ENCODE measurements around the gene SENP3. TPM values are rescaled to one million over a fixed set of nuclear protein-coding genes. Genes with fewer than 3 reads are reported as not detected.

SENP3 gene
- total RNA-seq, 1 experiment from 2014 or later, result 113 TPM

- CTCF ChIA-PET, result interaction anchor here (0.6 to 1.2 kb wide), 2 partner anchors 9 to 12 kb away, joined by 3 to 9 read pairs; no protein-coding TSS in a partner anchor
- TF ChIP-seq EZH2 (IDR thresholded peaks at IDR 0.05; ENCODE audit: borderline replicate concordance, low read depth, low read length, poor library complexity, severe bottlenecking), result no peak
- TF ChIP-seq, protein P1, sequence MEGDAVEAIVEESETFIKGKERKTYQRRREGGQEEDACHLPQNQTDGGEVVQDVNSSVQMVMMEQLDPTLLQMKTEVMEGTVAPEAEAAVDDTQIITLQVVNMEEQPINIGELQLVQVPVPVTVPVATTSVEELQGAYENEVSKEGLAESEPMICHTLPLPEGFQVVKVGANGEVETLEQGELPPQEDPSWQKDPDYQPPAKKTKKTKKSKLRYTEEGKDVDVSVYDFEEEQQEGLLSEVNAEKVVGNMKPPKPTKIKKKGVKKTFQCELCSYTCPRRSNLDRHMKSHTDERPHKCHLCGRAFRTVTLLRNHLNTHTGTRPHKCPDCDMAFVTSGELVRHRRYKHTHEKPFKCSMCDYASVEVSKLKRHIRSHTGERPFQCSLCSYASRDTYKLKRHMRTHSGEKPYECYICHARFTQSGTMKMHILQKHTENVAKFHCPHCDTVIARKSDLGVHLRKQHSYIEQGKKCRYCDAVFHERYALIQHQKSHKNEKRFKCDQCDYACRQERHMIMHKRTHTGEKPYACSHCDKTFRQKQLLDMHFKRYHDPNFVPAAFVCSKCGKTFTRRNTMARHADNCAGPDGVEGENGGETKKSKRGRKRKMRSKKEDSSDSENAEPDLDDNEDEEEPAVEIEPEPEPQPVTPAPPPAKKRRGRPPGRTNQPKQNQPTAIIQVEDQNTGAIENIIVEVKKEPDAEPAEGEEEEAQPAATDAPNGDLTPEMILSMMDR (conservative IDR thresholded peaks at IDR 0.05; ENCODE audit: low read depth, low read length), result no peak
- no peaks in the 10 kb centered on the region for H3K27me3 ChIP-seq (replicated peaks; ENCODE audit: insufficient read depth, low read depth, low read length, poor library complexity)
- intact Hi-C loops (cut with micrococcal nuclease; ENCODE audit: unreplicated experiment), result no loop called here
- no TSS peak for BruUV-seq (replicated peaks)
- no peak for DNase-seq (ENCODE audit: low spot score)
- H3K4me3 ChIP-seq (ENCODE audit: low read depth, low read length, poor library complexity, severe bottlenecking), result peak within 1 kb of the TSS; percentile 53
- peak within 1 kb of the TSS; percentile 30 for H3K27ac ChIP-seq (ENCODE audit: low read depth, low read length, poor library complexity, severe bottlenecking)
- H3K36me3 ChIP-seq (ENCODE audit: insufficient read depth, low read length, poor library complexity, severe bottlenecking), result no peaks in the 10 kb centered on the region
- H3K9me3 ChIP-seq (ENCODE audit: low read depth, low read length, poor library complexity, severe bottlenecking), result no peaks in the 10 kb centered on the region
- POLR2A ChIA-PET (ENCODE audit: low non-redundant PET), result interaction anchor here (0.5 kb wide), 1 partner anchor 28 kb away, joined by 3 read pairs; no protein-coding TSS in a partner anchor
- H3K4me1 ChIP-seq (ENCODE audit: insufficient read depth, low read length, poor library complexity, severe bottlenecking), result no peaks in the 10 kb centered on the region
Observed at GRCh38 chr17:7548585-7549400, 12.9 kb upstream of the SENP3 start, which contains the start of gene TNFSF12. Gene TNFSF12 (plus strand): TSS chr17:7549058. CDS start chr17:7549154, 96 bp downstream.

GRCh38 chr17:7549401-7550055, 12.2 kb upstream of the SENP3 start:
- intact Hi-C loops (cut with micrococcal nuclease; ENCODE audit: unreplicated experiment), result no loop called here
- Histone ChIP-seq H3K27me3 (replicated peaks; ENCODE audit: insufficient read depth, low read depth, low read length, poor library complexity) (no peaks in the 10 kb centered on the region), H3K36me3 (ENCODE audit: insufficient read depth, low read length, poor library complexity, severe bottlenecking) (no peaks in the 10 kb centered on the region), H3K9me3 (ENCODE audit: low read depth, low read length, poor library complexity, severe bottlenecking) (no peaks in the 10 kb centered on the region), H3K4me3 (ENCODE audit: low read depth, low read length, poor library complexity, severe bottlenecking) (no peak overlapping the region), H3K4me1 (ENCODE audit: insufficient read depth, low read length, poor library complexity, severe bottlenecking) (no peaks in the 10 kb centered on the region), H3K27ac (ENCODE audit: low read depth, low read length, poor library complexity, severe bottlenecking) (no peak overlapping the region)
- no peak for DNase-seq (ENCODE audit: low spot score)
- POLR2A ChIA-PET (ENCODE audit: low non-redundant PET), result interaction anchor here (0.5 kb wide), 1 partner anchor 29 kb away, joined by 3 read pairs; no protein-coding TSS in a partner anchor
- TF ChIP-seq, protein P1 (conservative IDR thresholded peaks at IDR 0.05; ENCODE audit: low read depth, low read length), result no peak
- TF ChIP-seq EZH2 (IDR thresholded peaks at IDR 0.05; ENCODE audit: borderline replicate concordance, low read depth, low read length, poor library complexity, severe bottlenecking), result no peak
- CTCF ChIA-PET, result no interaction called here
- BruUV-seq (replicated peaks), result no TSS peak

GRCh38 chr17:7550344-7550743, 11.4 kb upstream of the SENP3 start:
- no TSS peak for BruUV-seq (replicated peaks)
- CTCF ChIA-PET, result no interaction called here

More at GRCh38 chr17:7550344-7550743, 11.4 kb upstream of the SENP3 start:
- H3K4me3 ChIP-seq (ENCODE audit: low read depth, low read length, poor library complexity, severe bottlenecking), result no peak overlapping the region
- TF ChIP-seq EZH2 (IDR thresholded peaks at IDR 0.05; ENCODE audit: borderline replicate concordance, low read depth, low read length, poor library complexity, severe bottlenecking), result no peak
- TF ChIP-seq, protein P1 (conservative IDR thresholded peaks at IDR 0.05; ENCODE audit: low read depth, low read length), result no peak
- no peak for DNase-seq (ENCODE audit: low spot score)
- H3K27ac ChIP-seq (ENCODE audit: low read depth, low read length, poor library complexity, severe bottlenecking), result no peak overlapping the region
- H3K27me3 ChIP-seq (replicated peaks; ENCODE audit: insufficient read depth, low read depth, low read length, poor library complexity), result no peaks in the 10 kb centered on the region
- no peaks in the 10 kb centered on the region for H3K4me1 ChIP-seq (ENCODE audit: insufficient read depth, low read length, poor library complexity, severe bottlenecking)
- no peaks in the 10 kb centered on the region for H3K9me3 ChIP-seq (ENCODE audit: low read depth, low read length, poor library complexity, severe bottlenecking)
- POLR2A ChIA-PET (ENCODE audit: low non-redundant PET), result interaction anchor here (0.5 kb wide), 1 partner anchor 109 kb away, joined by 4 read pairs; no protein-coding TSS in a partner anchor
- H3K36me3 ChIP-seq (ENCODE audit: insufficient read depth, low read length, poor library complexity, severe bottlenecking), result no peaks in the 10 kb centered on the region
- intact Hi-C loops (cut with micrococcal nuclease; ENCODE audit: unreplicated experiment), result no loop called here
